Measurements from ENCODE around the gene ETV7. TPM values are rescaled to one million over a fixed set of nuclear protein-coding genes. Genes with fewer than 3 reads are reported as not detected.
A peak's percentile ranks its signal among the peaks of the same experiment; 100 is the strongest.
"Not testable (repeated sequence)": the region's sequence is repeated elsewhere in the genome, so short reads cannot be mapped to it uniquely, and the experiment has no call there.

Gene ETV7
- total and polyA plus RNA-seq, 5 donors = 0.18 to 0.37 (median 0.33) TPM

GRCh38 chr6:36418558-36418957, 31.1 kb upstream of the ETV7 start:
- Histone ChIP-seq H3K9me3 (ENCODE audit: control insufficient read depth, low read length) (no peaks in the 10 kb centered on the region), H3K4me3 (ENCODE audit: low read length) (no peak overlapping the region), H3K27ac (ENCODE audit: low read length) (no peak overlapping the region), H3K4me1 (ENCODE audit: control insufficient read depth, insufficient read depth, low read length) (no peaks in the 10 kb centered on the region), H3K27me3 (ENCODE audit: control insufficient read depth, insufficient read depth) (no peaks in the 10 kb centered on the region)
- intact Hi-C loops (cut with DNase I) = no loop called here
- DNase-seq = no peak
- ATAC-seq = no peak
- 63% methylated on average over 3 of the region's 3 CpGs for WGBS

GRCh38 chr6:36414481-36414880, 27.0 kb upstream of the ETV7 start:
- no peaks in the 10 kb centered on the region for H3K4me1 ChIP-seq (ENCODE audit: control insufficient read depth, insufficient read depth, low read length)
- WGBS = 59% methylated on average over 1 of the region's 1 CpG
- no peaks in the 10 kb centered on the region for H3K9me3 ChIP-seq (ENCODE audit: control insufficient read depth, low read length)
- DNase-seq = no peak
- no peak for ATAC-seq
- H3K27ac ChIP-seq (ENCODE audit: low read length) = no peak overlapping the region
- intact Hi-C loops (cut with DNase I) = no loop called here
- H3K4me3 ChIP-seq (ENCODE audit: low read length) = no peak overlapping the region
- H3K27me3 ChIP-seq (ENCODE audit: control insufficient read depth, insufficient read depth) = no peaks in the 10 kb centered on the region

- Histone ChIP-seq H3K4me1 (ENCODE audit: control insufficient read depth, insufficient read depth, low read length) (no peaks in the 10 kb centered on the region), H3K9me3 (ENCODE audit: control insufficient read depth, low read length) (no peaks in the 10 kb centered on the region), H3K27me3 (ENCODE audit: control insufficient read depth, insufficient read depth) (no peaks in the 10 kb centered on the region), H3K27ac (ENCODE audit: low read length) (no peak overlapping the region), H3K4me3 (ENCODE audit: low read length) (no peak overlapping the region)
- WGBS = 89% methylated on average over 4 of the region's 4 CpGs
- intact Hi-C loops (cut with DNase I) = no loop called here
- ATAC-seq (no peak), DNase-seq (no peak)
These were observed 26.3 kb upstream of the ETV7 start for GRCh38 chr6:36413489-36414480.

- ATAC-seq; intact Hi-C loops (cut with DNase I): not testable (repeated sequence)
- WGBS = 74% methylated on average over 5 of the region's 5 CpGs
These were observed 22.2 kb upstream of the ETV7 start for GRCh38 chr6:36409718-36410117.

GRCh38 chr6:36404164-36404563, 16.7 kb upstream of the ETV7 start:
- ATAC-seq = no peak
- whole genome bisulfite sequencing = 94% methylated on average over 4 of the region's 4 CpGs
- no peaks in the 10 kb centered on the region for H3K9me3 ChIP-seq (ENCODE audit: control insufficient read depth, low read length)
- H3K4me1 ChIP-seq (ENCODE audit: control insufficient read depth, insufficient read depth, low read length) = no peaks in the 10 kb centered on the region
- H3K27me3 ChIP-seq (ENCODE audit: control insufficient read depth, insufficient read depth) = no peaks in the 10 kb centered on the region
- no peak for DNase-seq
- no peak overlapping the region for H3K27ac ChIP-seq (ENCODE audit: low read length)
- intact Hi-C loops (cut with DNase I) = no loop called here
- H3K4me3 ChIP-seq (ENCODE audit: low read length) = no peak overlapping the region

More at GRCh38 chr6:36409718-36410117, 22.2 kb upstream of the ETV7 start:
- not testable (repeated sequence) for H3K4me3 ChIP-seq (ENCODE audit: low read length); H3K4me1 ChIP-seq (ENCODE audit: control insufficient read depth, insufficient read depth, low read length); H3K9me3 ChIP-seq (ENCODE audit: control insufficient read depth, low read length); H3K27me3 ChIP-seq (ENCODE audit: control insufficient read depth, insufficient read depth); H3K27ac ChIP-seq (ENCODE audit: low read length); DNase-seq

- intact Hi-C loops (cut with DNase I) = no loop called here
- Histone ChIP-seq H3K27ac (ENCODE audit: low read length) (no peak overlapping the region), H3K27me3 (ENCODE audit: control insufficient read depth, insufficient read depth) (no peaks in the 10 kb centered on the region), H3K4me3 (ENCODE audit: low read length) (no peak overlapping the region), H3K4me1 (ENCODE audit: control insufficient read depth, insufficient read depth, low read length) (no peaks in the 10 kb centered on the region), H3K9me3 (ENCODE audit: control insufficient read depth, low read length) (no peaks in the 10 kb centered on the region)
- 56% methylated on average over 3 of the region's 3 CpGs for WGBS
- DNase-seq (no peak), ATAC-seq (no peak)
These were observed 15.0 kb upstream of the ETV7 start for GRCh38 chr6:36402481-36402880.

- Histone ChIP-seq H3K27ac (ENCODE audit: low read length) (no peak overlapping the region), H3K27me3 (ENCODE audit: control insufficient read depth, insufficient read depth) (no peaks in the 10 kb centered on the region), H3K4me1 (ENCODE audit: control insufficient read depth, insufficient read depth, low read length) (no peaks in the 10 kb centered on the region), H3K4me3 (ENCODE audit: low read length) (no peak overlapping the region), H3K9me3 (ENCODE audit: control insufficient read depth, low read length) (no peaks in the 10 kb centered on the region)
- WGBS = 74% methylated on average over 1 of the region's 1 CpG
- no peak for DNase-seq
- ATAC-seq = no peak
- intact Hi-C loops (cut with DNase I) = no loop called here
These were observed 12.5 kb upstream of the ETV7 start for GRCh38 chr6:36399970-36400369.

GRCh38 chr6:36392621-36393020, 5.2 kb upstream of the ETV7 start:
- Histone ChIP-seq H3K4me3 (ENCODE audit: low read length) (no peak overlapping the region), H3K27ac (ENCODE audit: low read length) (no peak overlapping the region), H3K4me1 (ENCODE audit: control insufficient read depth, insufficient read depth, low read length) (no peaks in the 10 kb centered on the region), H3K27me3 (ENCODE audit: control insufficient read depth, insufficient read depth) (no peaks in the 10 kb centered on the region), H3K9me3 (ENCODE audit: control insufficient read depth, low read length) (no peaks in the 10 kb centered on the region)
- ATAC-seq (no peak), DNase-seq (no peak)
- intact Hi-C loops (cut with DNase I) = no loop called here
- WGBS = 88% methylated on average over 5 of the region's 5 CpGs

GRCh38 chr6:36389353-36389752, 1.9 kb upstream of the ETV7 start:
- Histone ChIP-seq H3K27me3 (ENCODE audit: control insufficient read depth, insufficient read depth) (no peaks in the 10 kb centered on the region), H3K9me3 (ENCODE audit: control insufficient read depth, low read length) (no peaks in the 10 kb centered on the region), H3K4me3 (ENCODE audit: low read length) (no peak overlapping the region), H3K4me1 (ENCODE audit: control insufficient read depth, insufficient read depth, low read length) (no peaks in the 10 kb centered on the region), H3K27ac (ENCODE audit: low read length) (no peak overlapping the region)
- intact Hi-C loops (cut with DNase I) = no loop called here
- ATAC-seq (no peak), DNase-seq (no peak)

GRCh38 chr6:36386495-36387439, 702 bp downstream of the ETV7 start:
- ATAC-seq = peak; percentile 58 to 67
- Histone ChIP-seq H3K9me3 (ENCODE audit: control insufficient read depth, low read length) (no peaks in the 10 kb centered on the region), H3K4me3 (ENCODE audit: low read length) (peak overlapping the region; percentile 95), H3K4me1 (ENCODE audit: control insufficient read depth, insufficient read depth, low read length) (no peaks in the 10 kb centered on the region), H3K27me3 (ENCODE audit: control insufficient read depth, insufficient read depth) (no peaks in the 10 kb centered on the region), H3K27ac (ENCODE audit: low read length) (peak overlapping the region; percentile 20)
- DNase-seq = peak in 2 of 3 donors; percentile 22 to 61
- intact Hi-C loops (cut with DNase I) = no loop called here
- WGBS = 1% methylated on average over 33 of the region's 33 CpGs

- H3K4me3 ChIP-seq (ENCODE audit: low read length) = no peak overlapping the region
- DNase-seq = no peak
- no peak overlapping the region for H3K27ac ChIP-seq (ENCODE audit: low read length)
- no peaks in the 10 kb centered on the region for H3K4me1 ChIP-seq (ENCODE audit: control insufficient read depth, insufficient read depth, low read length)
- WGBS = 86% methylated on average over 2 of the region's 2 CpGs
- intact Hi-C loops (cut with DNase I) = no loop called here
- H3K9me3 ChIP-seq (ENCODE audit: control insufficient read depth, low read length) = no peaks in the 10 kb centered on the region
- H3K27me3 ChIP-seq (ENCODE audit: control insufficient read depth, insufficient read depth) = no peaks in the 10 kb centered on the region
- no peak for ATAC-seq
These were observed 3.4 kb downstream of the ETV7 start for GRCh38 chr6:36384095-36384494.

All from right cardiac atrium (tissue), 5 donors.